ENCODE results near the gene FSTL1. TPM values are rescaled to one million over a fixed set of nuclear protein-coding genes. Genes with fewer than 3 reads are reported as not detected.

FSTL1 gene
- total RNA-seq, 2 experiments from 2014 or later: 0.16 to 1.3 TPM

DNA sequence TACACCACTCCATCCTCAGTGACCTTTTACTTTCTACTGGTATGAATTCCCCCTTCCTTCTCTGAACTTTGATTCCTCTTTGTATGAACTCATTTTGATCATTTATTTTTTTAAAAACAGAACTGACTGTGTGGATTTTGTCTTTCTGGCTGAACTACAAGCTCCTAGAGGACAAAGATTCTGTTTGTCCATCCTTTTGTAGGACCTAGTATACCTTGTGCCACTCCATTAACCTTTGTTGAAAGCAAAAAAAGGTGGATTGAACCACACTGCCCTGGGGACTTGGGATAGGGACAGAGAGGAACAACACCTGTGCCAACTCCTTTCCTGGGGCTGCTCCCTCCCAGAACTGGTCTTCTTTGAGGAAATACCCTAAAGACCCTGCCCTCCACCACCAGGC is 23.6 kb downstream of the FSTL1 start:
- H3K9me3 Mint-ChIP-seq (ENCODE audit: low read depth): no peaks in the 10 kb centered on the region
- no peak for ATAC-seq

GRCh38 chr3:120425572-120426250 is 25.1 kb downstream of the FSTL1 start:
- peaks cover 21% of the 10 kb centered on the region for H3K27me3 Mint-ChIP-seq
- H3K36me3 Mint-ChIP-seq: no peaks in the 10 kb centered on the region
- no peaks in the 10 kb centered on the region for H3K9me3 Mint-ChIP-seq (ENCODE audit: low read depth)
- no peak overlapping the region for H3K4me3 Mint-ChIP-seq
- ATAC-seq (no peak), DNase-seq (no peak)
- peaks cover 3% of the 10 kb centered on the region for H3K4me1 Mint-ChIP-seq
- no peak overlapping the region for H3K27ac Mint-ChIP-seq
- CTCF ChIA-PET: interaction anchor here (2.7 kb wide), 1 partner anchor 133 kb away, joined by 6 read pairs; no protein-coding TSS in a partner anchor

More for the DNA sequence above, 23.6 kb downstream of the FSTL1 start:
- no peak for DNase-seq
- Mint-ChIP-seq H3K27ac (no peak overlapping the region), H3K27me3 (peaks cover 22% of the 10 kb centered on the region), H3K4me3 (no peak overlapping the region), H3K4me1 (peaks cover 3% of the 10 kb centered on the region), H3K36me3 (no peaks in the 10 kb centered on the region)
- CTCF ChIA-PET: no interaction called here

- H3K27me3 Mint-ChIP-seq: peaks cover 21% of the 10 kb centered on the region
- no peak for ATAC-seq
- no peaks in the 10 kb centered on the region for H3K9me3 Mint-ChIP-seq (ENCODE audit: low read depth)
- no peak overlapping the region for H3K27ac Mint-ChIP-seq
- H3K36me3 Mint-ChIP-seq: no peaks in the 10 kb centered on the region
- H3K4me1 Mint-ChIP-seq: peaks cover 3% of the 10 kb centered on the region
- H3K4me3 Mint-ChIP-seq: no peak overlapping the region
- no peak for DNase-seq
- CTCF ChIA-PET: interaction anchor here (2.7 kb wide), 1 partner anchor 134 kb away, joined by 6 read pairs; no protein-coding TSS in a partner anchor
These were observed 25.7 kb downstream of the FSTL1 start for GRCh38 chr3:120424976-120425570.

- H3K9me3 Mint-ChIP-seq (ENCODE audit: low read depth): no peaks in the 10 kb centered on the region
- H3K27me3 Mint-ChIP-seq: peaks cover 21% of the 10 kb centered on the region
- no peak overlapping the region for H3K27ac Mint-ChIP-seq
- DNase-seq: no peak
- H3K4me1 Mint-ChIP-seq: peaks cover 3% of the 10 kb centered on the region
- H3K36me3 Mint-ChIP-seq: no peaks in the 10 kb centered on the region
- CTCF ChIA-PET: interaction anchor here (1.1 to 2.7 kb wide), 2 partner anchors 134 to 180 kb away, joined by 3 to 6 read pairs; no protein-coding TSS in a partner anchor
- ATAC-seq: no peak
- H3K4me3 Mint-ChIP-seq: no peak overlapping the region
These were observed 26.3 kb downstream of the FSTL1 start for GRCh38 chr3:120424506-120424905.

GRCh38 chr3:120423432-120423831 is 27.4 kb downstream of the FSTL1 start:
- CTCF ChIA-PET: interaction anchor here (1.1 to 2.7 kb wide), 2 partner anchors 135 to 179 kb away, joined by 3 to 6 read pairs; no protein-coding TSS in a partner anchor
- ATAC-seq (no peak), DNase-seq (no peak)
- Mint-ChIP-seq H3K4me3 (no peak overlapping the region), H3K27me3 (peaks cover 24% of the 10 kb centered on the region), H3K9me3 (ENCODE audit: low read depth) (no peaks in the 10 kb centered on the region), H3K36me3 (no peaks in the 10 kb centered on the region), H3K4me1 (peaks cover 10% of the 10 kb centered on the region), H3K27ac (no peak overlapping the region)

- H3K9me3 Mint-ChIP-seq (ENCODE audit: low read depth): no peaks in the 10 kb centered on the region
- no peak overlapping the region for H3K4me3 Mint-ChIP-seq
- peaks cover 21% of the 10 kb centered on the region for H3K4me1 Mint-ChIP-seq
- DNase-seq (no peak), ATAC-seq (no peak)
- H3K27ac Mint-ChIP-seq: no peak overlapping the region
- peaks cover 23% of the 10 kb centered on the region for H3K27me3 Mint-ChIP-seq
- H3K36me3 Mint-ChIP-seq: no peaks in the 10 kb centered on the region
- CTCF ChIA-PET: interaction anchor here (1.7 to 8.3 kb wide), 2 partner anchors 137 to 177 kb away, joined by 7 to 120 read pairs; no protein-coding TSS in a partner anchor
These were observed 28.9 kb downstream of the FSTL1 start for GRCh38 chr3:120421926-120422325.

DNA sequence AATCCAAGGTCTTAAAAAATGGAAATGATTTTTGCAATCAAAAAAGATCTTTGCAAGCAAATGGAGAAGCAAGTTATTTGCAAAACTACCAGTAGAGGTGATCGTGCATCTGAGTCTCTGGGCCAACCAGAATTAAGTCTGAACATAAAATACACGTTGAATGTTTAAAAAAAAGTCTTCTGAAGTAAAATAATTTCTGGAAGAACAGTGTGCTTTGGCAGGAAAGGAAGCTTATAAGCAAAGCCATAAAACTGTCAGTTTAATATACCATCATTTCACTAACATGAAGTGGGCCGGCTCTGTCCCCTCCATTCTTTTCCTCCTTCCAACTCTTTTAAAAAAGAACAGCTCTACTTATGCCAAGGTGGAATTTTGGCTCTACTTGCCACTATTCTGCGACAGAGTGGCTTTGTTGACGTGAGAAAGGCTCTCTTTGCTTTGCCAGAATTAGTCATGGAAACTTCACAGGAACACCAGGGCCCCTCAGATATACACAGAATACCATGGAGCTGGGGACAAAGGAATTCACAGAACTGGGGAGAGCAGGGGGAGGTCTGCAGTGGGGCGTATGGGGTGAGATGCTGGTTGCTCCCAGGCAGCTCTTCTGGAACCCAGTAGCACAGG is 29.8 kb downstream of the FSTL1 start:
- H3K4me1 Mint-ChIP-seq: peaks cover 26% of the 10 kb centered on the region
- H3K27ac Mint-ChIP-seq: no peak overlapping the region
- no peaks in the 10 kb centered on the region for H3K36me3 Mint-ChIP-seq
- CTCF ChIA-PET: interaction anchor here (0.7 to 8.3 kb wide), 4 partner anchors 29 to 177 kb away, joined by 3 to 120 read pairs (median 5); no protein-coding TSS in a partner anchor
- ATAC-seq: no peak
- H3K9me3 Mint-ChIP-seq (ENCODE audit: low read depth): no peaks in the 10 kb centered on the region
- no peak overlapping the region for H3K4me3 Mint-ChIP-seq
- no peak for DNase-seq
- peaks cover 18% of the 10 kb centered on the region for H3K27me3 Mint-ChIP-seq

DNA sequence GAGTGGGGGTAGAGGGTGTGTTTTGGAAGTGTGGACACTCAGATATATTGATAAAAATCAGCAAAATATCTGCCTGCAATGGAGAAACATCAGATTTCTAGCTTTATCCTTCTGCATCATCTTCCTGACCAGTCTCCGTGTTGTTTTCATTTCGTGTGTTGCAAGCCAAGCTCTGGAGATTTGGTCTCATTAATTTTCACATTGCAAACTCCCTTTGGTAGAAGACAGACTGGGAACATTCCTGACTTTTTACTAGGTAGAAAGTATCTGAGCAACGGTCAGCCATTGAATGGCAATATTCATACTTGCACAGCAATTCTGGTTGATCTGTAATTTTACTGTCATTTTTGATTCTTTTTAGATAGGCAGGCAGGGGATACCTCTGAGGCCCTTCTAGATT is 30.4 kb downstream of the FSTL1 start:
- Mint-ChIP-seq H3K4me3 (no peak overlapping the region), H3K27me3 (peaks cover 20% of the 10 kb centered on the region), H3K27ac (no peak overlapping the region), H3K4me1 (peaks cover 26% of the 10 kb centered on the region), H3K9me3 (ENCODE audit: low read depth) (no peaks in the 10 kb centered on the region), H3K36me3 (no peaks in the 10 kb centered on the region)
- no peak for DNase-seq
- ATAC-seq: no peak
- CTCF ChIA-PET: interaction anchor here (0.7 to 8.3 kb wide), 4 partner anchors 28 to 375 kb away, joined by 3 to 120 read pairs (median 5); no protein-coding TSS in a partner anchor

- DNase-seq: no peak
- Mint-ChIP-seq H3K27me3 (peaks cover 16% of the 10 kb centered on the region), H3K9me3 (ENCODE audit: low read depth) (no peaks in the 10 kb centered on the region), H3K27ac (no peak overlapping the region), H3K4me1 (peaks cover 26% of the 10 kb centered on the region), H3K36me3 (no peaks in the 10 kb centered on the region), H3K4me3 (no peak overlapping the region)
- no peak for ATAC-seq
- CTCF ChIA-PET: interaction anchor here (1.5 to 8.3 kb wide), 3 partner anchors 28 to 375 kb away, joined by 3 to 120 read pairs (median 7); no protein-coding TSS in a partner anchor
These were observed 31.0 kb downstream of the FSTL1 start for GRCh38 chr3:120419797-120420196.

GRCh38 chr3:120418866-120419490 is 31.8 kb downstream of the FSTL1 start:
- no peaks in the 10 kb centered on the region for H3K36me3 Mint-ChIP-seq
- CTCF ChIA-PET: interaction anchor here (1.0 to 8.3 kb wide), 6 partner anchors 140 to 522 kb away, joined by 3 to 120 read pairs (median 6); no protein-coding TSS in a partner anchor
- no peak overlapping the region for H3K4me3 Mint-ChIP-seq
- ATAC-seq: peak; percentile 62
- H3K27me3 Mint-ChIP-seq: peaks cover 10% of the 10 kb centered on the region
- no peak overlapping the region for H3K27ac Mint-ChIP-seq
- DNase-seq: peak; percentile 62
- peaks cover 23% of the 10 kb centered on the region for H3K4me1 Mint-ChIP-seq
- no peaks in the 10 kb centered on the region for H3K9me3 Mint-ChIP-seq (ENCODE audit: low read depth)

DNA sequence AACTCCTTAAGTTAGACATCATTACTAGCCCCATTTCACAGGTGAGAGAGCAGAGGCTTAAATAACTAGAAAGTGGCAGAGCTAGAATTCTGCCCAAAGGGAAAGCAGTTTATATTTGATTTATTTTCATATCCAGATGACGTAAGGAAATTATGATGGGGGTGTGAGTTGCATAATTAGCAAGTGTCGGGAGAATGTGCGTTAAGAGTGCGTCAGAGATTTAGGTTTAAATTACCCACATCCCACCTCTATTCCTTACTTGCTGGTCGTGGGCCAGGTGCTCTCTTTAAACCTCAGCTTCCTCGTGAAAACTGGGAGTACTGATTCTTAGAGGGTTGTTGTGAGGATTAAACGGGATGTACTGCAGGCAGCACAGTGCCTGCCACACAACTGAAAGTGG is 32.3 kb downstream of the FSTL1 start:
- H3K9me3 Mint-ChIP-seq (ENCODE audit: low read depth): no peaks in the 10 kb centered on the region
- H3K27me3 Mint-ChIP-seq: peaks cover 10% of the 10 kb centered on the region
- no peaks in the 10 kb centered on the region for H3K36me3 Mint-ChIP-seq
- DNase-seq: no peak
- no peak for ATAC-seq
- H3K4me1 Mint-ChIP-seq: peaks cover 23% of the 10 kb centered on the region
- H3K4me3 Mint-ChIP-seq: no peak overlapping the region
- H3K27ac Mint-ChIP-seq: no peak overlapping the region
- CTCF ChIA-PET: interaction anchor here (0.8 to 8.3 kb wide), 21 partner anchors 11 to 920 kb away, joined by 3 to 120 read pairs (median 6); partner anchors contain the start of gene TIMMDC1

GRCh38 chr3:120417272-120417911 is 33.4 kb downstream of the FSTL1 start:
- ATAC-seq: peak; percentile 99
- H3K27ac Mint-ChIP-seq: peak overlapping the region; percentile 66

More at GRCh38 chr3:120417272-120417911, 33.4 kb downstream of the FSTL1 start:
- CTCF ChIA-PET: interaction anchor here (0.6 to 8.3 kb wide), 39 partner anchors 10 to 919 kb away, joined by 3 to 120 read pairs (median 4); partner anchors contain the start of genes GSK3B, LRRC58, NDUFB4 and TIMMDC1
- H3K4me1 Mint-ChIP-seq: peaks cover 23% of the 10 kb centered on the region
- H3K36me3 Mint-ChIP-seq: no peaks in the 10 kb centered on the region
- peak; percentile 95 for DNase-seq
- H3K4me3 Mint-ChIP-seq: peak overlapping the region; percentile 81
- H3K9me3 Mint-ChIP-seq (ENCODE audit: low read depth): no peaks in the 10 kb centered on the region
- peaks cover 10% of the 10 kb centered on the region for H3K27me3 Mint-ChIP-seq
